GM21619 (cell line): Measurements from ENCODE around the gene KNDC1.
"Not testable (repeated sequence)": the region's sequence is repeated elsewhere in the genome, so short reads cannot be mapped to it uniquely, and the experiment has no call there.

ENCODE experiments used
- ATAC-seq: cut with Tn5 transposase; IDR thresholded peaks from one replicate; pipeline ENCODE4 v1.9.1; 2021; ENCODE audit not compliant: unreplicated experiment

The KNDC1 gene

GRCh38 chr10:133254421-133255120 lies 94.6 kb downstream of the KNDC1 start:
- no peak for ATAC-seq

- no peak for ATAC-seq
Observed at GRCh38 chr10:133255323-133255722, 95.3 kb downstream of the KNDC1 start.

DNA sequence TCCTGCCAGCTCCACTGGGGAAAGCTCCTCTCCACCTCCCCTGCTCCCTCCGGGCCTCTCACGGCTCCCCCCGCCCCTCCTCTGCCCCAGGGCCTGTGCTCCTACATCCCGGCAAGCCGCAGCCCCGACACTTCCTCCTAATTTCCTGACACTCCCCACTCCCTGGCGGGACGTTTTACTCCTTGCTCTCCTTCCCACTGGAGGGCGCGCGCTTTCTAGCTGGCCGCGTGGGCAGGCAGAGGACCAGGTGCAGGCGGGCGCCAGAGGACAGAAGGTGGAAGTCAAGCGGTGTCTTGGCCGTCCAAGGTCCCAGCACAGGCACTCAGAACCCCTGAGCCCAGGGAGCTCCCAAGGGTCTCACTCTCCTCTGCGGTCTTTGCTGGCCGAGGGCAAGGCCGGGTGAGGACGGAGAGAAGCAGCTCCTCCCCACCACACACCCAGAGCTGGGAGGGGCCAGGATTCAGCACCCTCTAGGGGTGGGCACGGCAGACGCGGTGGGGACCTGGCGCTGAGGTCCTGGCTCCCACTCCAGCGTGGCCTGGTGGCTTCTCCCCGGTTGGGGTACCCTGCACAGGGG lies 97.6 kb downstream of the KNDC1 start:
- no peak for ATAC-seq

DNA sequence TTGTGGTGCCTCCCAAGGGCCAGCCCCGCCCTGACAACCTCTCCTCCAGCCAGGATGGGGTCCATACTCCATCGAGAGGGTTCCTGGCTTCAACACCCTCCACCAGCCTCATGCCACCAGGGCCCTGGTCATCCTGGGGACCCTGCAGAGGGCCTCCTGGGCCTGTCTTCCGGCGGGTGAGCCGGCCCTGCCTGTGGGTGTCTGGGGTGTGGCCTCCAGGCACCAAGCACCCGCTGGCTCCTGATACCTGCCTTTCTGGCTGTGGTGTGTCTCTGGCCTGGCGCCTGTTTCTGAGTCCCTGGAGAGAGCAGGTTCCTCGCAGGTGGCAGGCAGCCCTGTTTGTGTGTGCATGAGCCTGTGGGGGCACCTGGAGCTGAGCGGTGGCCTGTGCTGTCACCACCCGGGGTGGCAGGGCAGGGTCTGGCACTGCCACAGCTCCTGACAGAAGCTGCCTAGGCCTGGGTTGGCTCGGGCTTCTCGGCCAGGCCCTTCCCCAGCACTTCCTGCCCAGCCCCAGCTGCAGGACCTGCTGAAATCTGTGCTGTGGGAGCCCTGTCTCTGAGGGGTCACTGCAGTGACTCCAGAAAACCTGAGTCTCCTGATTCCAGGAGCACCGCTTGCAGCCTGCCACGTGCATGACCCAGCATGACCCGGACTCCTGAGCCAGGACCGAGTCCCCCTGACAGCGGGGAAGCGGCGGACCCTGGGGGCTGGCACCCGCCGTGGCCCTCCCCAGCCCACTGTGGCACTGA lies 98.2 kb downstream of the KNDC1 start:
- ATAC-seq, result no peak

GRCh38 chr10:133258818-133259601 lies 99.0 kb downstream of the KNDC1 start:
- no peak for ATAC-seq

- no peak for ATAC-seq
Observed at GRCh38 chr10:133259602-133259989, 99.6 kb downstream of the KNDC1 start.

DNA sequence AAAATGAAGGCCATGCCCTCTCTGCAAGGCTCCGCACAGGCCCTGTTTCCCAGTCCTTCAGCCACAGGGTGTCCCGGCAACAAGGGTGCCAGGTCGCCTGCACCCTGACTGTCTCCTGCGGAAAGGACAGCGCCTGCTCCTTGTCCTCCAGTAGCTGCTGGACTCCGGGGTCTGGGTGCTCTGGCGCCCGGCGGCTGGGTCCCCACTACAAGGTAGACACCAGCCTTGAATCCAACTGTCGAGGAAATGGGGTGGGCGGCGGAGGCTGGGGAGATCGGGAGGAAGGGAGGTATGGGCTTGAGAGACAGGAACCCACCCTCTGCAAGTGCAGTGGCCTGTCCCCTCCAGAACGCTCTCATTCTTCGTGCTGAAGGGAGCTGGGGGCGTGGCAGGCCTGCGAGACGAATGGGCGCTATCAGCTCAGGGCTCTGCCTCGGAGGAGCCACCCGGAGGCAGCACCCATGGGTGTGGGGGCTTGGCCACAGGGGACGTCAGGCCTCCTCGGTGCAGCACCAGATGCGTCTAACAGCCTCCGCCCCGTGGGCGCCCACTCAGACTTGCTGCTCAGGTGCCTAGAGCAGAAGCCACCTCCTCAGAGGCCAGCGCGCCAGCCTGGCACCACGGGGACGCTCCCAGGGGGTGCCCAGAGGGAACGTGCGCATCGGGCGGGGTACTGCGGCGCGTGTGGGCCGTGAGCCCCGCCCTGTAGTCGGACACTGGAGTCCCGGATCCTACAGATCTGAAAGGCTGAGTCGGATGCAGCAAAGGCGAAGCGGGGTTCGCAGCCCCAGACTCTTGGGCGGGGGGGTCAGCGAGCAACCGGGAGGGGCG lies 101.1 kb downstream of the KNDC1 start:
- ATAC-seq, result peak; percentile 53

- ATAC-seq, result peak; percentile 41
Observed at GRCh38 chr10:133261726-133262325, 101.8 kb downstream of the KNDC1 start.

DNA sequence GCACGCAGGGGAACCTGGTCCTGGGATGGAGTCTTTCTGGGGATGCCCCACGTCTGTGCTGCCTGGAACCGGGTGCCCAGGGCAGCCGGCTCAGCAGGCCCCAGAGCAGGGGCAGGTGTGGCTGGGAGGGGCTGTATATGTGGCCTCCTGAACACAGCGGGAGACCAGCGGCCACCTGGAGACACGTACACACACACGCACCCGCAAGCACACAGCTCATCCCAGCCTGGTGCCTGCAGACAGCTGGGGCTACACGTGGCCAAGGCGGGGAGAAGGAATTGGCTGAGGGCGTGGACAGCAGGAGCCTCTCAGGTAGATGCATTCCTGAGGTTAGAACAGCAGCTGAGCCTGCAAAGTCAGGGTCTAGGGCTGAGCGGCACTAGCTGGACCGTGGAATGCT lies 102.7 kb downstream of the KNDC1 start:
- ATAC-seq, result no peak

DNA sequence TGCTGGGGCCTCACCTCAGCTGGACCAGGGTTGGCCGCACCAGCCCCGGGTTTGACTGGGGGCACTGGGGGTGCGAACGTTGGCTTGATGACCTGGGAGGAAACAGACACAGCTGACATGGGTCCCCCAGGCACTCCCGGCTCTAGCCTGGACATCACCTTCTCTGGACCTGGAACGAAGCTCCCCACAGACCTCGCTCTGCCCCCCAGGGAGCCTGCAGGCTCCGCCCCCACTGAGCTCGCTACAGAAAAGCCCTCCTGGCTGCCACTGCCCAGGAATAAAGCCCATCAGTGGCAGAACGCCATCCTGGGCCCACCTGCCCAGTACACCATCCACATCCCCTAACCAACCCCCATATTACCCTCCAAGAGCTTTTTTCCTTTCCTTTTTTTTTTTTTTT lies 103.7 kb downstream of the KNDC1 start:
- no peak for ATAC-seq

DNA sequence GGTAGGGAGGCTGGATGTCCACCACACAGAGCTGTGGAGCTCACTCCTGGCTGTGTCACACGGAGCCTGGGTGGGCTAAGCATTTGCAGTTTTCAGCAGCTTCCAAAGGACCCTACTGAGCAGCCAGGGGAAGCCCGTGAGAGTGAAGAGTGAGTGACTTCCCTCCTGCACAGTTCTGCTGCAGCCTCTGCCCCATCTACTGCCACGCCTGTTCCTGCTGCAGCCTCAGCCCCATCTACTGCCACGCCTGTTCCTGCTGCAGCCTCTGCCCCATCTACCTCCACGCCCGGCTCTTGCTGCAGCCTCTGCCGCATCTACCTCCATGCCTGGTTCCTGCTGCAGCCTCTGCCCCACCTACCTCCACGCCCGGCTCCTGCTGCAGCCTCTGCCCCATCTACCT lies 104.4 kb downstream of the KNDC1 start:
- no peak for ATAC-seq

- not testable (repeated sequence) for ATAC-seq
Observed at GRCh38 chr10:133265052-133265451, 105.0 kb downstream of the KNDC1 start.

GRCh38 chr10:133266056-133266795 lies 106.2 kb downstream of the KNDC1 start:
- ATAC-seq, result no peak

GRCh38 chr10:133267293-133267692 lies 107.3 kb downstream of the KNDC1 start:
- no peak for ATAC-seq

- no peak for ATAC-seq
Observed at GRCh38 chr10:133267829-133268228, 107.8 kb downstream of the KNDC1 start.

DNA sequence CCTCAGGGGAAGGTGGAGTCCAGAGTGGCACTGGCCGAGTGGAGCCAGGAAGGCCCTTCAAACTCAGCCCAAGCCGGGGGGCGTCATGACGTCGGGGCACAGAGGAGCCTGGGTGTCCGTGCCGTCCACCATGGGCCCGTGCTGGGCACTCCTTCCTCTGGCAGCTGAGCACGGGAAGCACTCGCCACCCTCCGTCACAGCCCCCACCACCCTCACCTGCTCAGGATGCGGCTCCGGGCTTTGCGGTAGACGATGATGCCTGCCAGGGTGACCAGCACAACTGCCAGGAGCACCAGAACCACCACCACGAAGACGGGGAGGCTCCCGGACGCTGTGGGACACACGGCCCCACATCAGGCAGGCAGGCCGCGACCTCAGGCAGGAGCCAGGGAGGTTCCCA lies 108.5 kb downstream of the KNDC1 start:
- no peak for ATAC-seq

GRCh38 chr10:133269367-133269766 lies 109.3 kb downstream of the KNDC1 start:
- no peak for ATAC-seq

GRCh38 chr10:133270204-133270603 lies 110.2 kb downstream of the KNDC1 start:
- no peak for ATAC-seq

- ATAC-seq, result no peak
Observed at GRCh38 chr10:133270773-133271297, 110.8 kb downstream of the KNDC1 start.
